SK-N-SH treated with all-trans-retinoic acid at 6 μM for 48 hours (cell line): ENCODE results near the gene CD163L1.
"Not testable (repeated sequence)": the region's sequence is repeated elsewhere in the genome, so short reads cannot be mapped to it uniquely, and the experiment has no call there.

Source experiments
- ATAC-seq: fragments of 200-7000 bp; cut with Tn5 transposase; 3 replicates; pipeline ENCODE4 v1.9.1; 2020; ENCODE audit warnings: mild to moderate bottlenecking, moderate library complexity
- ARNTL ChIP-seq: fragments of 450-650 bp; formaldehyde crosslinking; IDR thresholded peaks from 2 replicates; pipeline ENCODE4 v1.5.0; 2020; ENCODE audit warnings: low read depth, mild to moderate bottlenecking, moderate library complexity, borderline replicate concordance
- CREB5 ChIP-seq: fragments of 250-450 bp; sonication (Bioruptor Pico); IDR thresholded peaks from 2 replicates; pipeline ENCODE4 v1.5.1; 2020; ENCODE audit warnings: low read depth, mild to moderate bottlenecking, moderate library complexity
- CSRNP3 ChIP-seq: fragments of 250-450 bp; sonication (Bioruptor Pico); IDR thresholded peaks from 2 replicates; pipeline ENCODE4 v1.5.1; 2021; ENCODE audit warnings: mild to moderate bottlenecking, moderate library complexity
- GLIS3 ChIP-seq: fragments of 250-450 bp; sonication (Bioruptor Pico); IDR thresholded peaks from 2 replicates; pipeline ENCODE4 v1.5.0; 2020; ENCODE audit warnings: mild to moderate bottlenecking, moderate library complexity
- OSR1 ChIP-seq: fragments of 250-450 bp; sonication (Bioruptor Pico); IDR thresholded peaks from 2 replicates; pipeline ENCODE4 v1.8.0; 2022; ENCODE audit warnings: moderate library complexity, mild to moderate bottlenecking, inconsistent platforms
- PATZ1 ChIP-seq: fragments of 250-450 bp; sonication (Bioruptor Pico); IDR thresholded peaks from 2 replicates; pipeline ENCODE4 v1.8.0; 2020; ENCODE audit warnings: mild to moderate bottlenecking, moderate library complexity, borderline replicate concordance
- POU6F1 ChIP-seq: fragments of 250-450 bp; sonication (Bioruptor Pico); IDR thresholded peaks from 2 replicates; pipeline ENCODE4 v1.8.0; 2021; ENCODE audit warnings: low read depth, mild to moderate bottlenecking, moderate library complexity, borderline replicate concordance
- RARB ChIP-seq: fragments of 250-450 bp; sonication (Bioruptor Pico); IDR thresholded peaks from 2 replicates; pipeline ENCODE4 v1.8.0; 2021; ENCODE audit warnings: mild to moderate bottlenecking, moderate library complexity
- SNAI2 ChIP-seq: fragments of 250-450 bp; sonication (Bioruptor Pico); IDR thresholded peaks from 2 replicates; pipeline ENCODE4 v1.5.0; 2020; ENCODE audit warnings: mild to moderate bottlenecking, moderate library complexity
- TOX ChIP-seq: fragments of 250-450 bp; sonication (Bioruptor Pico); IDR thresholded peaks from 2 replicates; pipeline ENCODE4 v1.8.0; 2021; ENCODE audit warnings: mild to moderate bottlenecking, moderate library complexity, borderline replicate concordance
- ZFP3 ChIP-seq: fragments of 250-450 bp; sonication (Bioruptor Pico); IDR thresholded peaks from 2 replicates; pipeline ENCODE4 v1.5.0; 2020; ENCODE audit warnings: mild to moderate bottlenecking, moderate library complexity
- ZNF565 ChIP-seq: fragments of 450-650 bp; formaldehyde crosslinking; conservative IDR thresholded peaks from 2 replicates; pipeline ENCODE4 v1.5.0; 2020; ENCODE audit warnings: low read depth, mild to moderate bottlenecking, moderate library complexity
- ZNF70 ChIP-seq: fragments of 450-650 bp; formaldehyde crosslinking; IDR thresholded peaks from 2 replicates; pipeline ENCODE4 v1.5.0; 2020; ENCODE audit warnings: mild to moderate bottlenecking, moderate library complexity

The CD163L1 gene

GRCh38 chr12:7448099-7448498 lies 4.1 kb upstream of the CD163L1 start (continued):
- no peak for TF ChIP-seq CREB5
- no peak for TF ChIP-seq ARNTL (CRISPR knock-in tag)

- TF ChIP-seq ZNF565 (no peak), PATZ1 (CRISPR knock-in tag) (no peak)
These were observed 584 bp upstream of the CD163L1 start for GRCh38 chr12:7444537-7444936.

DNA sequence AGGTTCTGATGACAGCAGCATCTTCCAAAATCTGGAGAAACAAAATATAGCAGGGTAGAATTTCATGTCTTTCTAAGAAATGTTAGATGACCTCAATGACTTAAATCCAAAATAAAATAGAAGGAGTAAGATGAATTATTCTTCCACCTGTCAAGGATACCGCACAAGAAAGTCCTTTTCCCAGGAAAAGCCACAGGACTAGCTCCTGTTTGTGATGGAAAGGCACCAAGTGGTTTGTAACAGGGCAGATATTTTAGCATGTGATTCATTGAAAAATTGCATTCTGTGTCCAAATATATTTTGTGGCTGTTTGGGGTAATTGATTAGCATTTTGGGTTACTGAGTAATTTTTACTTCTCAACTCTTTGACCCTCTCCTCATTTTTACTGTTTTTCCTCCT lies 2.7 kb downstream of the CD163L1 start:
- TF ChIP-seq ZNF70 (no peak), POU6F1 (CRISPR knock-in tag) (no peak), ZNF565 (no peak)
- ATAC-seq = no peak

More at GRCh38 chr12:7444537-7444936, 584 bp upstream of the CD163L1 start:
- no peak for ATAC-seq

- TF ChIP-seq CREB5 (no peak), OSR1 (CRISPR knock-in tag) (no peak), CSRNP3 (CRISPR knock-in tag) (no peak), TOX (no peak), RARB (CRISPR knock-in tag) (no peak), ARNTL (CRISPR knock-in tag) (no peak), PATZ1 (CRISPR knock-in tag) (no peak), GLIS3 (CRISPR knock-in tag) (no peak), ZFP3 (CRISPR knock-in tag) (no peak), SNAI2 (CRISPR knock-in tag) (no peak), ZNF70 (no peak)
- ATAC-seq = peak; percentile 96
These were observed 4.1 kb downstream of the CD163L1 start for GRCh38 chr12:7439579-7440505.

DNA sequence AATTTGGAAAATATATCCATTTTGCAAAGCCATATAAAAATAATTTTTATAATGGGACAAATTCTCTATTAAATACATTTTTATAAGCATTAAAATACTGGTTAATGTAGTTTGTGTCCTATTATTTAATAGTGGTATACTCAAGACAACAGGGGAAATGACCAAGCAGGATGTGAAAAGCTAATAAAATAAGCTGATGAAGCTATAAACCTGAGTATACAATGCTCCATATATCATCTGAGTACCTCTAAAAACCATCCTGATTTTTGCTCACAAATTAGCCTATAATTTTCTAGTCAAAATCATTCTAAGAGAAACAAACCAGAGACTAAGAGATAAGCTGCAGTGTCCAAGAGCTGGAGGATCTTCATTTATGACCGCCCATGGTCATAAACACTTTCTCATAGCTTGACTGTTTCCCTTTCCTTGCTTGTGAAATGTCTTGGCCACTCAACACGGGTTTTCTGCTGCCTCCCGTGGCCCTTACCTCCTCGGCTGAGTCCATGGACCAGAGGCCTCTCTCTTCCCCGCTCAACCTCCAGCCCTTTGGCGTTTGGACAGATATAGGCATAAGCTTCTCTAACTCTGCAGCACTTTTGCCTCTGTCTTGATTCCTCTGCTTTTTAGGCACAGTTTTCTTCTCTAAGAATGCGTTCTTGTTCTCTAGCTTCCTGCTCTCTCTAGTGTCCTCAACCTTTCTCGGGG lies 5.5 kb downstream of the CD163L1 start:
- ATAC-seq = peak; percentile 55

- ATAC-seq = not testable (repeated sequence)
These were observed 6.5 kb downstream of the CD163L1 start for GRCh38 chr12:7437494-7437893.
